ENCODE data around the gene BLTP1.
A peak's percentile ranks its signal among the peaks of the same experiment; 100 is the strongest.
"Not testable (repeated sequence)": the region's sequence is repeated elsewhere in the genome, so short reads cannot be mapped to it uniquely, and the experiment has no call there.

BLTP1 gene, protein sequence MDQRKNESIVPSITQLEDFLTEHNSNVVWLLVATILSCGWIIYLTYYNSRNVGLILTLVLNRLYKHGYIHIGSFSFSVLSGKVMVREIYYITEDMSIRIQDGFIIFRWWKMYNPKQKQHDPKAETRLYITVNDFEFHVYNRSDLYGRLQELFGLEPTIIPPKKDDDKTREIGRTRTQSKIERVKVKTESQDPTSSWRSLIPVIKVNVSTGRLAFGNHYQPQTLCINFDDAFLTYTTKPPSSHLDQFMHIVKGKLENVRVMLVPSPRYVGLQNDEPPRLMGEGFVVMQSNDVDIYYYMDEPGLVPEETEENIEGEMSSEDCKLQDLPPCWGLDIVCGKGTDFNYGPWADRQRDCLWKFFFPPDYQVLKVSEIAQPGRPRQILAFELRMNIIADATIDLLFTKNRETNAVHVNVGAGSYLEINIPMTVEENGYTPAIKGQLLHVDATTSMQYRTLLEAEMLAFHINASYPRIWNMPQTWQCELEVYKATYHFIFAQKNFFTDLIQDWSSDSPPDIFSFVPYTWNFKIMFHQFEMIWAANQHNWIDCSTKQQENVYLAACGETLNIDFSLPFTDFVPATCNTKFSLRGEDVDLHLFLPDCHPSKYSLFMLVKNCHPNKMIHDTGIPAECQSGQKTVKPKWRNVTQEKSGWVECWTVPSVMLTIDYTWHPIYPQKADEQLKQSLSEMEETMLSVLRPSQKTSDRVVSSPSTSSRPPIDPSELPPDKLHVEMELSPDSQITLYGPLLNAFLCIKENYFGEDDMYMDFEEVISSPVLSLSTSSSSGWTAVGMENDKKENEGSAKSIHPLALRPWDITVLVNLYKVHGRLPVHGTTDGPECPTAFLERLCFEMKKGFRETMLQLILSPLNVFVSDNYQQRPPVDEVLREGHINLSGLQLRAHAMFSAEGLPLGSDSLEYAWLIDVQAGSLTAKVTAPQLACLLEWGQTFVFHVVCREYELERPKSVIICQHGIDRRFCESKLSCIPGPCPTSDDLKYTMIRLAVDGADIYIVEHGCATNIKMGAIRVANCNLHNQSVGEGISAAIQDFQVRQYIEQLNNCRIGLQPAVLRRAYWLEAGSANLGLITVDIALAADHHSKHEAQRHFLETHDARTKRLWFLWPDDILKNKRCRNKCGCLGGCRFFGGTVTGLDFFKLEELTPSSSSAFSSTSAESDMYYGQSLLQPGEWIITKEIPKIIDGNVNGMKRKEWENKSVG (N-terminal part only)

DNA sequence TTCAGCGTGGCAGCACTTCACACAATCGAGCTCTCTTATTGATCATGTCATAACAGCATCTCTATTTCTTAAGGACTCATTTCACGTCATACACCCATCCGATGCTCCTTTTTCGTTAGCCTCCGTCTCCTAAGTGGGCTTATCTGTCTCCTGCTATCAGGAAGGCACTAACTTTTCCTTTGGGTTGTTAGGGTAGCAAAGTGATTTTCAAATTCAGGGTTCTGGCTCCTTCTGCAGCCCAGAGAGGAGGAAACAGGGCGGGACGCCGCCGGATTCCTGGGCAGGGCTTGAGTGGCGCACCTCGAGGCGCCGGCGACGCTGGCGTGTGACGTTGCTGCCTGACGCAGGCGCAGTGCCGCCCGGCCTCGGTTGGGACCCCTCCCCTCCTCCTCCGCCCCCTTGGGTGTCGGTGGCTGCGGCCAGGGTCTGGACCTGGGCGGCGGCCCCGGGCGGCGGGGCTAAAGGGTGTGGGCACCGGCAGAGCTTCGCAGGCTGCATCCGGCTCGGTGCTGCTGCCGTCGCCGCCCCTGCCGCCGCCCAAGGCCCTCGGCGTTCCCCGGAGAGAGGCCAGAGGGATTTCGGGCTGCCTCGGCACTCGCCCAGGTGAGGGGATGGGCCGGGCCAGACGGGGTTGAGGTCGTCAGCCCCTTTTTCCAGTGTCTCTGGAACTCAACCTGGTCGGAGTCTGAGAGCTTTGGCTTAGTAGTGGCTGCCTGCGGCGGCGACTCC is at the start of gene BLTP1:
BLTP1 (plus strand) TSS at position 350 of the 729 bp plus-strand sequence. CDS start 18,317 bp downstream, outside the sequence.
- peak; percentile 74 for DNase-seq (ENCODE audit: low read depth)

DNA sequence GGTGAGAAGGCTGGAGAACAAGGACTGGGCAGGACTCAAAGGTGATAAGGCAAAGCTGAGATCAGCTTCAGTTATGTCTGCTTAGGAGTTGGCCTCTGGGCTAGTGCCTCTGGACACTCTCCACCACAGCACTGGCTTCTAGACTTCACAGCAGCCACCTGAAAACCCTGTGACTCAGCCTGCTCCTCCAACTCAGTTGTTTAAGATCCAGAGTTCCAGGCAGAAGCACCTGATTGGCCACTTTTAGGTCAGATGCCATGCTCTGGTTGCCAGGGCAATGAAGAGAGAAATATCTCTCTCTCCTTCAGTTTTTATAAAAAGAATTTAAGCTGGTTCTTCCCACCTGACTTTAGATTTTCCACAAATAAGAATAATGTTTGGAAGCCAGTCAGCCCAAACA is 47.9 kb upstream of the BLTP1 start:
- DNase-seq (ENCODE audit: low read depth), result no peak

DNA sequence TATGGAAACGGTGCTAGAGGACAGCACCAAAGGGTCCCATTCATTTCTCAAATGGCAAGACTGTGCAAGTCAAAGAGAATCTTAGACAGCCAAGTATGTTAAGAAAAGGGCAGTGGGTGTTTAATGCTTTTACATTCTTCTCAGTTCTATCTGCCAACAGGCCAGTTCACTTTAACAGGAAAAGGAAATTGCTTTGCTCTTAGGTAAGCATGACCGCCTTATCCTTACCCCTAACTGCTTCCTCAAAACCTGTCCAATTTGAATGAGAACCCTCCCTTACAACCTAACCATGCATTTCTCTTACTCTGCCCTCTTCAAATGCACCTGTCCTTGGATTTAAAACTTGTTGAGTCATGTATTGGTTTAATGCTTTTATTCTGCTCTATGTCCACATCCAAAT is 44.5 kb upstream of the BLTP1 start:
- DNase-seq (ENCODE audit: low read depth), result no peak

DNA sequence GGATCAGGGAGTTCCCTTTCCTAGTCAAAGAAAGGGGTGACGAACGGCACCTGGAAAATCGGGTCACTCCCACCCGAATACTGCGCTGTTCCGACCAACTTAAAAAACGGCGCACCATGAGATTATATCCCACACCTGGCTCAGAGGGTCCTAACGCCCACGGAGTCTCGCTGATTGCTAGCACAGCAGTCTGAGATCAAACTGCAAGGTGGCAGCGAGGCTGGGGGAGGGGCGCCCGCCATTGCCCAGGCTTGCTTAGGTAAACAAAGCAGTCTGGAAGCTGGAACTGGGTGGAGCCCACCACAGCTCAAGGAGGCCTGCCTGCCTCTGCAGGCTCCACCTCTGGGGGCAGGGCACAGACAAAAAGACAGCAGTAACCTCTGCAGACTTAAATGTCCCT is 41.8 kb upstream of the BLTP1 start:
- DNase-seq (ENCODE audit: low read depth), result not testable (repeated sequence)

DNA sequence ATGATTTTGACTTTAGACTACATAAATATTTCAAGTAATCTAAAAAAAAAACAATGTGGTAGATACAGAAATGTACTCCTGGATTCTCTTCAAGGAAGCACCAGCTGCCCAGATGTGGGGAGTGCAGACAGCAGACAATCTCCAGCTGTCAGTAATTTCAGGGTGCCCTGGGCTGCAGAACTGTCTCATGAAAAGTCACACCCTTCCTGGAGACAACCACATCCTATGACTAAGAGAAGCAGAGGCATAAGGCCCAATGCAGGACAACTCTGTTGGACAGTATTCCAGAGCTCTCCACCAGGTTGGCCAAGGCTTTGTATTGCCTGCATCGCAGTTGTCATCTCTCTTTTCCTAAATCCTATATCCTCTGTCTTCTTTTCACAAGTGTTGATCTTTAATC is 34.4 kb upstream of the BLTP1 start:
- DNase-seq (ENCODE audit: low read depth), result no peak

DNA sequence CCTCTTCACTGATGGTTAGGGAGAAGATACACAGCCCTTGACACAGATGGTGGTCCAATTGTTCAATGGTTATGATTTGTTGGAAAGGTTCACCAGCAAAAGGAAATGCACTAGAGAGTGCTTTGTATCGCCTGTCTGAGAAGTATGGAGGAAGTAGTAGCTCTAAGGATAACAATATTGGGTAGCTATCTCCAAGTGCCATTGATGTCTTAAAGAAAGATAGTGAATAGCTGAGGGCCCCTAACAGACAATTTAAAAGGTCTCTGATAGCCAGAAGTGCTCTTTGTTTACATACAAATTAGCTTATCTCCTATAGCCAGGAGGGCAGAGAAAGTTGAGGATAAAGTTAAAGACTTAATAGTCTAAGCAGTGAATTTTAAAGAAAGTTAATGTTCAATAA is 33.9 kb upstream of the BLTP1 start:
- DNase-seq (ENCODE audit: low read depth), result no peak

DNA sequence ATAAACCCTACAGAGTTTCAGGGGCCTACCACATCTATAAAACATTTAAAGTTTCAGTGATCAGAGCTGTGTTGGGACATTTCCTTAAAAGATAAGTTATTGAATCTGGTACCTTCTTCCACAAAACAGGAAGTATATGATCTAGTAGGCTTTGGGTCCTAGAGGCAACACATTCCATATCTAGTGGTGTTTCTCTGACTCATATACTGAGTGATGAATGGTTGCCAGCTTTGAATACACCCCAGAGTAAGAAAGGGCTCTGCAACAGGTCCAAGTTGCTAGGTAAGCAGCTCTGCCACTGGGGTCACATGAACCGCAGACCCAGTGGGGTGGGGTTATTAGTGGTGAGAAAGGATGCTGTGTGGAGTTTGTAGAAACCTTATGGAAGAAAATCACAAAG is 32.4 kb upstream of the BLTP1 start:
- DNase-seq (ENCODE audit: low read depth), result no peak

DNA sequence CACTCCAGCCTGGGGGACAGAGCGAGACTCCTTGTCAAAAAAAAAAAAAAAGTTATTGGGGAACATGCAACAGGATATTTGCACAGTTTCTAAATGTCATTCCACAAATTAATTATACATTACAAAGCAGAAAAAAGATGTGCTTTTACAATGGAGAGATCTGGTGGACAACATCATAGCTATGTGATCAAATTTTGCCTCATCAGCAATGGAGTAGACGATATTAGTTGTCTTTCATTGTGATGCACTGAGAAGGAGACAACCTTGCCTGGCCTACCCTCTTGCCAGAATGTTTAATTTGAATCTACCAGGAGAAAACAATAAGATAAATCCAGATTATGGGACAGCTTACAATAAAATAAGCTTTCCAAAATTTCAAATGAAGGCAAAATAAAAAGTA is 30.5 kb upstream of the BLTP1 start:
- DNase-seq (ENCODE audit: low read depth), result no peak

DNA sequence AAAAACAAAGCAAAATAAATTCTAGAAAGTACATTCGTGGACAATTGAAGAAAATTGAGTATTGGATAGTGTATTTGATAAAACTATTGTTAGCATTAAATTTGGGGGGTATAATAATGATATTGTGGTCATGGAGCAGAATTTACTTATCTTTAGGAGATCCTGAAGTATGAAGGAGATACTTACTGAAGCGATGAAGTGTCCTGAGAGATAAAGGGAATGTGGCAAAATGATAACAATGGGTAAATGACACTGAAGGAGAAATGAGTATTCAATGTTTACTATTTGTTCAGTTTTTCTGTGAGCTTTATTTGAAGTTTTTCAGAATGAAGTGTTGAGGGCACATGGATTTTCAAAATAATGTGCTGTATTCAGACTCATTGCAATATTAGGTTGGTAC is 30.0 kb upstream of the BLTP1 start:
- DNase-seq (ENCODE audit: low read depth), result no peak

DNA sequence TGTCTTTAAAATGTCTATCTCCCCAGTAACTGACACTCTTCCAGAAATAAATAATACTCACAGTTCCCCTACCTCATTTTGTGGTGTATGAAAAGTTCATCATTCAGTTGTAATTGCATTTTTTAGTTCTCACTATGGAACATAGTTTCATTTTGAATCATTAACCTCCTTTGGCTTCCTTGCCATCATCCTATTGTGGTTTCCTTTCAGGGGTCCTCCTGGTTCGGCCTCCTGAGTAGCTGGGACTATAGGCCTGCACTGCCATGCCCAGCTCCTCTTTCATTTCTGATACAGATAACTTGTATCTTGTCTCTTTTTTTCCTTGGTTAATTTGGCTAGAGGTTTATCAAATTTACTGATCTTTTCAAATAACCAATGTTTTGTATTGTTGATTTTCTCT is 23.1 kb upstream of the BLTP1 start:
- DNase-seq (ENCODE audit: low read depth), result no peak

DNA sequence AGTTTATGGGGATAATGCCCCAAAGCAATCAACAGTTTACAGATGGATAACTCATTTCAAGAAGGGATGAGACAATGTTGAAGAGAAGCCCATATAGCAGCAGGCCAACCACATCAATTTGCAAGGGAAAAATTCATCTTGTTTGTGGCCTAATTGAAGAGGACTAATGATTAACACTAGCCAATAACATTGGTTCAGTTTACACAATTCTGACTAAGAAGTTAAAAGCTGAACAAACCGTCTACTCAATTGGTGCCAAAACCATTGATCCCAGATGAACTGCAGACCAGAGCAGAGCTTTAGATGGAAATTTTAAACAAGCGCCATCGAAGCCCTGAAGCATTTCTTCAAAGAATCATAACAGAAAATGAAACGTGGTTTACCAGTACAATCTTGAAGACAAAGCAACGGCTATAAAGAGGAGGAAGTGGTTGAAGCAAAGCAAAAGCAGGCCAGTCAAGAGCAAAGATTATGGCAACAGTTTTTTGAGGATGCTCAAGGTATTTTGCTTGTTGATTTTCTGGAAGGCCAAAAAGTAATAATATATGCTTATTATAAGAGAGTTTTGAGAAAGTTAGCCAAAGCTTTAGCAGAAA is 20.5 kb upstream of the BLTP1 start:
- no peak for DNase-seq (ENCODE audit: low read depth)

DNA sequence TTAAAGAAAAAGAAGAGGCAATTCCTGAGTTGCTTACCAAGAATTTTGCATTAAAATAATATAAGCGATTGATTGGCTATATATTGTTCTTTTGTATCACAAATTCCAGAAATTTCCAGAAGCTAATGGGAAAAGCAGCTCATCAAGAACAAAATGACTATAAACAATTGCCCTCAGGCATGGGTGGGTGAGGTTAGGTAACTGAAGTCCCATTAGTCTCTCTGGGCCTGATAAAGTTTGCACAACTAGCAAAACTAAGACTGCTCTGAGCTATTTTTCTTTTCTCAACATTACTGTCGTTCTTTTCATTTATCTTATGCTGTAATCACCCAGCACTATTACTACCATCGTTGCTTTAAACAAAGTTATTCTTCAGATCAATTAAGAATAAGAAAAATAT is 19.2 kb upstream of the BLTP1 start:
- no peak for DNase-seq (ENCODE audit: low read depth)

DNA sequence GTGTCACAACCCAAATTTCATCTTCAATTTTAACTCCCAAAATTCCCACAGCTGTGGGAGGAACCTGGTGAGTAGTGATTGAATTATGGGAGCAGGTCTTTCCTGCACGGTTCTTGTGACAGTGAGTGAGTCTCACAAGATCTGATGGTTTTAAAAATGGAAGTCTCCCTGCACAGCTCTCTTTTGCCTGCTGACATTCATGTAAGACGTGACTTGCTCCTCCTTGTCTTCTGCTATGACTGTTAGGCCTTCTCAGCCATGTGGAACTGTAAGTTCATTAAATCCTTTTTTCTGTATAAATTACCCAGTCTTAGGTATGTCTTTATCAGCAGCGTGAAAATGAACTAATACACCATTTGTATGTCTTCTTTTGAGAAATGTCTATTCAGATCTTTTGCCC is 13.0 kb upstream of the BLTP1 start:
- no peak for DNase-seq (ENCODE audit: low read depth)

DNA sequence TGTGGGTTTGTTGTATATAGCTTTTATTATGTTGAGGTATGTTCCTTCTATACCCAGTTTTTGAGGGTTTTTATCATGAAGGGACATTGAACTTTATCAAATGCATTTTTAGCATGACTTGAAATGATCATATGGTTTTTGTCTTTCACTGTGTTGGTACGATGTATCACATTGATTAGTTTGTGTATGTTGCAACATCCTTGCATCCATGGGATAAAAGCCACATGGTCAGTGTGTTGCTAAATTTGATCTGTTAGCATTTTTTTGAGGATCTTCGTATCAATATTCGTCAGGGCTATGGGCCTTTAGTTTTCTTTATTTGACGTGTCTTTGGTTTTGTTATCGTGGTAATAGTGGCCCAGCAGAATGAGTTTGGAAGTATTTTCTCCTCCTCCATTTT is 11.3 kb upstream of the BLTP1 start:
- no peak for DNase-seq (ENCODE audit: low read depth)

DNA sequence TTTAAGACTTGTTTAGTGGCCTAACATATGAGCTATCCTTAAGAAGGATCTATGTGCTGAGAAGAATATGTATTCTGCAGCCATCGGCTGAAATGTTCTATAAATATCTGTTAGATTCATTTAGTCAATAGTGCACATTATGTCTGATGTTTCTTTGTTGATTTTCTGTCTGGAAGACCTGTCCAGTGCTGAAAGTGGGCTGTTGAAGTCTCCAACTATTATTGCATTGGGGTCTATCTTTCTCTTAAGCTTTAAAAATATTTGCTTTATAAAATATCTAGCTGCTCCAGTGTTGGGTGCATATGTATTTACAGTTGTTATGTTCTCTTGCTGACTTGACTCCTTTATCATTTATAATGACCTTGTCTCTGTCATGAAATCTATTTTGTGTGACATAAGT is 9.4 kb upstream of the BLTP1 start:
- no peak for DNase-seq (ENCODE audit: low read depth)

DNA sequence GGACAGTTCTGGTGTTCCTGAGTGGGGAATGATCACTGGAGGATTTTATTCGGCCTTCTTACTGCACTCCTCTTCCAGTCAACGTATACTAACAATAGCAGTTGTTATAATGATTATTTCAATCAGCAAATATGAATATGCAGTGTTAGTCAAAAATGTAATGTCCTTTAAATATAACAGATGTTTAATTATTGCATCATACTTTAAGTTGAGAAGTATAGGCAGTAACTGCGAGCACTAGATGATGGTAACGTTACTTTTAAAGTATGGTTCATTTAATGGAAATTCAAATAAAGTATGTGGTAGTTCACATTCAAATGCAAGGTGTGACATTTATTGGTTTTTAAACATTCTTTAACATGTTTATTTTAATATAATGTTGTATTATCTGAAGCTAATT is 5.5 kb upstream of the BLTP1 start:
- DNase-seq (ENCODE audit: low read depth), result no peak

DNA sequence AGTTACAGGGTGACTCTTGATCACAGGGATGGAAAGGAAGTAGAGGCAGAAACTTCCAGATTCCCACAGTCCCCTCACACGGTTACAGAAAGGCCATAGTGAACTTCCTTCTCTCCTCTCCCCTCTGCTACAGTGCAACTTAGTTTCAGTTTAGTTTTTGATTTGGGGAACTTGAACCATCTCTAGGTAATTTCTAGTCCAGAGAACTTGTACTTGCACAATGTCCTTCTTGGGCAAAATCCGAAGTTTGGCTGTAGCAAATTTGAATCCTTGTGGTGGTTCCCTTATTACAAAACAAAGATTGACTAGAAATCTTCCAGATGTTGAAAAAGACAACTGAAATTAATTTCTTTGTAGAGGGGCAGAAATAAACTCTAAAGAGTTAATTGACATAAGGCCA is 1.2 kb upstream of the BLTP1 start:
- DNase-seq (ENCODE audit: low read depth), result no peak

DNA sequence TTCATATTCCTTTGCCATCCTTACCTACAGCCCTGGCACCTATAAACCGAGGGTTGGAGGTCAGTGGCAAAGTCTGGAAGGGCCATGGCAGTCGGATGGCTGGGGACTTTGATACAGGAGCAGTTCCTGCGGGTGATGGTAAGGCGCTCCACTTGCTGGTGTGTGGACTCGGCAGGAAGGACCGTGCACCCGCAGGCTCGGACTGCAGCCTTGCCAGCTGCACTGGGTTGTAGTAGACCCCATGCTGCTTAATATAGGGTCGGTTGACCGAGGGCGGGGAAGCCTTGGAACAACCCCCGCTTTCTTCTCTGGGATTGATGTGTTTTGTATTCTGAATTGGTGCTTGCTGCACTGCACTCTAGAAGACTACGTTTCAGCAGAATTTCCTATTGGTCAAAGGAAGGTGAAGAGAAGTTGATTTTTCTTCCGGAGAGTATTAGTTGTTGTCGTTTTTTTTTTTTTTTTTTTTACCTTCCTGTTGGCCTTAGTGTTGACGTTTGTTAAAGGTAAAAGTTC is 638 bp downstream of the BLTP1 start:
- DNase-seq (ENCODE audit: low read depth), result no peak

DNA sequence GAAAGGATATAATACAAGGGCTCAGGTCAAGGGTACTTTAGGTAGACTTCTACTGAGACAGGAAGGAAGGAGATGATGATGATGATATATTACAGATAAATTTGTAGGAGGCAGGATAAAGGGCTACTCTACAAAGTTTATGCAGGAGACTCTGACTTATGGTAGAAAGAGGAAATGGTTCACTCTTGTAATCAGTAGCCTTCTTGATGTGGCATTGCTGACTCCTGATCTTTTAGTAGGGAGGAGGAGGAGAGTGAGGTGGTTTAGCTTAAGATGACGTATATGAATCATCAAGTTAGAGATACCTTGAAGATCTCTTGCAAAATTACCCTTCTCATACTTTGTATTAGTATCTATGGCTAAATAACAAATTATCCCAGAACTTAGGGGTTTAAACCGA is 4.7 kb downstream of the BLTP1 start:
- DNase-seq (ENCODE audit: low read depth), result no peak

DNA sequence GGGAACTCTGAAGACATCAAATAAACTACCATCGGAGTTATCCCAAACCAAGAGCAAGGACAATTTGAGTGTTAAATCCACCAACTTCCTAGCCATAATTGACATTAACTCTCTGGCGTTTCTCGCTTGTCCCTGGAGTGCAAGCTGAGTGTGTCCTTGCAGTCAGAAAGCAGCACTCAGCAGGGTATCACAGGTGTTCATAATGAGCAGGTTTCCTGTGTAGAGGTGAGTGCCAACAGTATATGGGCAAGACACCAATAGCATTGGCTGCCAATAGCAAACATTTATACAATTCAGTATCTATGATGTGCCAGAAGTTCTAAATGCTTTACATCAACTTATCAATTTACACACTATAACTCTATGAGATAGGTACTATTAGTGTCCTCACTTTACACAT is 11.2 kb downstream of the BLTP1 start:
- no peak for DNase-seq (ENCODE audit: low read depth)

DNA sequence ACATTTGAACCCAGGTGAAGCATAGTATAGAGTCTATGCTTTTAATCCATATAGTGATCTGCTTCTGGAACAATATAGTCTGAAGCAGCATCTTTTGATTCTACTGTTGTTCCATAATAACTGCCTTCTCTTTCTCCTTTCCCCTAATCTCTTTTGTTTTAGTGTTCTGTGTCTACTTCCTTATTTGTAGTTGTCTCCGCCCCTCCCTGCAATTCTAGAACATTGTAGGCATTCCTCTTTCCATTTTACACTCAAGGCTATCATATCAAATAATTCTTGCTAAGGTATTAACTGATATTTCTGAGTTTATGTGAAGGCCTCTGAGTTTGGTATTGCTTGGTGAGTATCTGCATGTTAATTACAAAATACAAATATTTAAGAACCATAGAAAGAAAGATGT is 11.6 kb downstream of the BLTP1 start:
- DNase-seq (ENCODE audit: low read depth), result no peak
